Mesendoderm (in vitro differentiated cells): ENCODE measurements around the gene CBL.

Source experiments
- DNase-seq: peaks from one replicate; pipeline ENCODE4 v3.0.0; 2013
- H2AK5ac ChIP-seq: 2 replicates; pipeline ENCODE4 v1.6.1; 2013; ENCODE audit warnings: low read length, inconsistent platforms
- H2BK120ac ChIP-seq: 2 replicates; pipeline ENCODE4 v1.6.1; 2013; ENCODE audit warnings: low read depth, mild to moderate bottlenecking, low read length, moderate library complexity, mixed read lengths
- H2BK15ac ChIP-seq: replicated peaks from 2 replicates; pipeline ENCODE4 v1.6.1; 2013; ENCODE audit warnings: low read depth, mild to moderate bottlenecking, moderate library complexity
- H2BK5ac ChIP-seq: 2 replicates; pipeline ENCODE4 v1.6.1; 2013; ENCODE audit warnings: low read length, inconsistent platforms
- H3K18ac ChIP-seq: 2 replicates; pipeline ENCODE4 v1.6.1; 2013; ENCODE audit warnings: mild to moderate bottlenecking, low read length, mixed read lengths
- H3K23ac ChIP-seq: one replicate; pipeline ENCODE4 v1.6.1; 2013; ENCODE audit warnings: low read length
- H3K27ac ChIP-seq: 2 replicates; pipeline ENCODE4 v1.5.1; 2013; ENCODE audit warnings: low read depth, mild to moderate bottlenecking, inconsistent platforms, low read length, moderate library complexity
- H3K27me3 ChIP-seq: 2 replicates; pipeline ENCODE4 v1.6.1; 2013; ENCODE audit warnings: low read length, control low read depth, mild to moderate bottlenecking, inconsistent platforms; ENCODE audit not compliant: insufficient read depth, poor library complexity
- H3K36me3 ChIP-seq: 2 replicates; pipeline ENCODE4 v1.6.1; 2013; ENCODE audit warnings: low read length, inconsistent platforms; ENCODE audit not compliant: control insufficient read depth, insufficient read depth
- H3K4ac ChIP-seq: one replicate; pipeline ENCODE4 v1.6.1; 2013; ENCODE audit warnings: low read depth, mild to moderate bottlenecking, low read length, moderate library complexity
- H3K4me1 ChIP-seq: 2 replicates; pipeline ENCODE4 v1.6.1; 2013; ENCODE audit warnings: low read depth, low read length, inconsistent platforms; ENCODE audit not compliant: control insufficient read depth
- H3K4me2 ChIP-seq: 2 replicates; pipeline ENCODE4 v1.6.1; 2013; ENCODE audit warnings: low read length
- H3K4me3 ChIP-seq: 2 replicates; pipeline ENCODE4 v1.5.1; 2013; ENCODE audit warnings: mild to moderate bottlenecking, low read length
- H3K56ac ChIP-seq: one replicate; pipeline ENCODE4 v1.6.1; 2013; ENCODE audit warnings: low read length
- H3K79me1 ChIP-seq: 2 replicates; pipeline ENCODE4 v1.6.1; 2013; ENCODE audit warnings: low read length, inconsistent platforms
- H3K79me2 ChIP-seq: 2 replicates; pipeline ENCODE4 v1.6.1; 2013; ENCODE audit warnings: mild to moderate bottlenecking, low read length; ENCODE audit not compliant: control insufficient read depth, insufficient read depth
- H3K9ac ChIP-seq: 2 replicates; pipeline ENCODE4 v1.6.1; 2013; ENCODE audit warnings: low read length, inconsistent platforms
- H4K5ac ChIP-seq: one replicate; pipeline ENCODE4 v1.6.1; 2013; ENCODE audit warnings: low read length
- H4K8ac ChIP-seq: one replicate; pipeline ENCODE4 v1.6.1; 2013; ENCODE audit warnings: low read depth, mild to moderate bottlenecking, control low read depth, low read length, moderate library complexity
- WGBS: extraction: QIAGEN DNeasy Blood & Tissue Kit; methylation state at CpG from one replicate; pipeline ENCODE4 v1.1.7; 2013; ENCODE audit warnings: low lambda C conversion rate, missing lambda C conversion rate; ENCODE audit not compliant: insufficient coverage; ENCODE audit errors: extremely low coverage; 5-methylcytosine and 5-hydroxymethylcytosine counted together

The CBL gene

GRCh38 chr11:119342362-119343130 is 136.4 kb downstream of the CBL start:
- Histone ChIP-seq H2BK120ac (no peak overlapping the region), H3K27me3 (peaks cover 11% of the 10 kb centered on the region)

GRCh38 chr11:119343726-119344125 is 137.6 kb downstream of the CBL start:
- H2BK5ac ChIP-seq: no peak overlapping the region
- no CpG with 5 or more reads among the region's 7 CpGs for WGBS
- no peak overlapping the region for H3K18ac ChIP-seq
- no peak overlapping the region for H3K27ac ChIP-seq
- no peak overlapping the region for H2AK5ac ChIP-seq
- no peak overlapping the region for H3K4me2 ChIP-seq
- H3K9ac ChIP-seq: no peak overlapping the region
- no peak overlapping the region for H2BK120ac ChIP-seq
- H3K23ac ChIP-seq: no peak overlapping the region
- peaks cover 11% of the 10 kb centered on the region for H3K27me3 ChIP-seq
- H3K4ac ChIP-seq: no peak overlapping the region
- H3K79me1 ChIP-seq: no peaks in the 10 kb centered on the region
- no peak for DNase-seq
- H2BK15ac ChIP-seq: no peak overlapping the region
- H3K36me3 ChIP-seq: no peaks in the 10 kb centered on the region
- peaks cover 4% of the 10 kb centered on the region for H3K4me1 ChIP-seq
- no peaks in the 10 kb centered on the region for H3K79me2 ChIP-seq
- H3K4me3 ChIP-seq: no peak overlapping the region
- no peak overlapping the region for H4K5ac ChIP-seq
- no peak overlapping the region for H4K8ac ChIP-seq
- no peak overlapping the region for H3K56ac ChIP-seq

More at GRCh38 chr11:119342362-119343130, 136.4 kb downstream of the CBL start:
- Histone ChIP-seq H3K79me2 (no peaks in the 10 kb centered on the region), H3K4me1 (peaks cover 4% of the 10 kb centered on the region), H3K36me3 (no peaks in the 10 kb centered on the region), H2BK5ac (no peak overlapping the region), H3K27ac (no peak overlapping the region), H4K5ac (no peak overlapping the region), H4K8ac (no peak overlapping the region), H3K4me2 (no peak overlapping the region), H3K18ac (no peak overlapping the region), H3K9ac (no peak overlapping the region), H2BK15ac (no peak overlapping the region), H2AK5ac (no peak overlapping the region), H3K23ac (no peak overlapping the region), H3K4me3 (no peak overlapping the region), H3K56ac (no peak overlapping the region), H3K79me1 (no peaks in the 10 kb centered on the region), H3K4ac (no peak overlapping the region)
- WGBS: no CpG with 5 or more reads among the region's 10 CpGs
- DNase-seq: no peak

GRCh38 chr11:119344291-119345010 is 138.3 kb downstream of the CBL start:
- Histone ChIP-seq H4K5ac (no peak overlapping the region), H3K27me3 (peaks cover 8% of the 10 kb centered on the region), H3K4me2 (no peak overlapping the region), H3K79me2 (no peaks in the 10 kb centered on the region), H2AK5ac (no peak overlapping the region), H3K9ac (no peak overlapping the region), H3K56ac (no peak overlapping the region), H4K8ac (no peak overlapping the region), H3K4me3 (no peak overlapping the region), H3K18ac (no peak overlapping the region), H3K79me1 (no peaks in the 10 kb centered on the region), H2BK15ac (no peak overlapping the region), H2BK5ac (no peak overlapping the region), H3K4ac (no peak overlapping the region), H2BK120ac (no peak overlapping the region), H3K4me1 (no peaks in the 10 kb centered on the region), H3K27ac (no peak overlapping the region), H3K36me3 (no peaks in the 10 kb centered on the region), H3K23ac (no peak overlapping the region)
- no CpG with 5 or more reads among the region's 14 CpGs for WGBS
- DNase-seq: no peak

- no peaks in the 10 kb centered on the region for H3K79me2 ChIP-seq
- H4K8ac ChIP-seq: no peak overlapping the region
- H3K9ac ChIP-seq: no peak overlapping the region
- DNase-seq: no peak
- no peaks in the 10 kb centered on the region for H3K36me3 ChIP-seq
- no peak overlapping the region for H3K4me2 ChIP-seq
- no peak overlapping the region for H3K23ac ChIP-seq
- no peaks in the 10 kb centered on the region for H3K79me1 ChIP-seq
- H2BK120ac ChIP-seq: no peak overlapping the region
- H4K5ac ChIP-seq: no peak overlapping the region
- no peak overlapping the region for H3K4ac ChIP-seq
- no peak overlapping the region for H2AK5ac ChIP-seq
- no peaks in the 10 kb centered on the region for H3K4me1 ChIP-seq
- no peak overlapping the region for H3K4me3 ChIP-seq
- H3K18ac ChIP-seq: no peak overlapping the region
- no peak overlapping the region for H3K56ac ChIP-seq
- peaks cover 7% of the 10 kb centered on the region for H3K27me3 ChIP-seq
- H2BK5ac ChIP-seq: no peak overlapping the region
- no peak overlapping the region for H2BK15ac ChIP-seq
- H3K27ac ChIP-seq: no peak overlapping the region
- WGBS: no CpG with 5 or more reads among the region's 12 CpGs
These were observed 139.5 kb downstream of the CBL start for GRCh38 chr11:119345685-119346084.

GRCh38 chr11:119346605-119347004 is 140.5 kb downstream of the CBL start, which contains the start of gene MFRP:
Gene MFRP, minus strand, starts transcription at chr11:119346705. Its CDS starts 192 bp downstream, at chr11:119346513.
- Histone ChIP-seq H4K5ac (no peak within 1 kb of the TSS), H4K8ac (no peak within 1 kb of the TSS), H3K9ac (no peak within 1 kb of the TSS), H3K4ac (no peak within 1 kb of the TSS), H3K18ac (no peak within 1 kb of the TSS), H3K56ac (no peak within 1 kb of the TSS), H3K36me3 (no peaks in the 10 kb centered on the region), H2BK120ac (no peak within 1 kb of the TSS), H3K27ac (no peak within 1 kb of the TSS), H3K4me1 (no peaks in the 10 kb centered on the region), H3K4me3 (no peak within 1 kb of the TSS), H2BK15ac (no peak within 1 kb of the TSS), H3K27me3 (no peaks in the 10 kb centered on the region), H2AK5ac (no peak within 1 kb of the TSS), H3K23ac (no peak within 1 kb of the TSS), H3K4me2 (no peak within 1 kb of the TSS), H2BK5ac (no peak within 1 kb of the TSS), H3K79me1 (no peaks in the 10 kb centered on the region), H3K79me2 (no peaks in the 10 kb centered on the region)
- DNase-seq: no peak
- no CpG with 5 or more reads among the region's 6 CpGs for WGBS
